ENCODE results near the gene CPED1. TPM values are rescaled to one million over a fixed set of nuclear protein-coding genes. Genes with fewer than 3 reads are reported as not detected.

Gene CPED1
- total RNA-seq, 1 donor from 2014 or later: not detected

DNA sequence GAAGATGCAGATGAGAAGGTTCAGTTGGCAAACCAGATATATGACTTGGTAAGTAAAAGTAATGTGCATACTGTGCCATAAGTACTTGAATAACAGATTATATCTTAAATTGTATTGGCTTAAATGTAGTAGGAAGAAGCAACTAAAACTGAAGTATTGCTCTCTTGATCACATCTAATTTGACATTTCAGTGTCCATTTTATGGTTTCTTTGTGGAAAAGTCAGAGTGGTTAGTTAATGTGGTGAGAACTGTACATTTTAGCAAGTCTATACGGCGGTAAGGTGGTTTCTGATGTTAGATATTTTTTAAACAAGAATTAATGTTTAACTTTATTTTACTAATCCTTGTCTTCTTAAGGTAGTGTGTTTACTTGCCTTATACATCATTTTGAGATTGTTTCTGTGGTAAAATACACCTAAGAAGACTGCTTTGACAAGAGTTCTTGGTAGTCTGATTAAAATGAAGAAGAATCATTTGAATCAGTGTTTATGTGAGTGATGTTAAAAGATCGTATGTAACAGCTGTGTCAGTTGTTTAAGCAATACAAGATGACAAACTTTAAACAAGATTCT is 32.8 kb upstream of the CPED1 start:
- peaks cover 19% of the 10 kb centered on the region for H3K36me3 ChIP-seq
- peaks cover 10% of the 10 kb centered on the region for H4K20me1 ChIP-seq (ENCODE audit: low read depth)
- H3K4me1 Mint-ChIP-seq: peaks cover 10% of the 10 kb centered on the region
- no peak overlapping the region for H3K4me3 ChIP-seq
- H3K4me2 ChIP-seq: no peak overlapping the region
- H3K9me3 Mint-ChIP-seq: no peaks in the 10 kb centered on the region
- DNase-seq (ENCODE audit: low spot score): no peak
- no peak overlapping the region for H3K9ac ChIP-seq
- TF ChIP-seq, protein P1, sequence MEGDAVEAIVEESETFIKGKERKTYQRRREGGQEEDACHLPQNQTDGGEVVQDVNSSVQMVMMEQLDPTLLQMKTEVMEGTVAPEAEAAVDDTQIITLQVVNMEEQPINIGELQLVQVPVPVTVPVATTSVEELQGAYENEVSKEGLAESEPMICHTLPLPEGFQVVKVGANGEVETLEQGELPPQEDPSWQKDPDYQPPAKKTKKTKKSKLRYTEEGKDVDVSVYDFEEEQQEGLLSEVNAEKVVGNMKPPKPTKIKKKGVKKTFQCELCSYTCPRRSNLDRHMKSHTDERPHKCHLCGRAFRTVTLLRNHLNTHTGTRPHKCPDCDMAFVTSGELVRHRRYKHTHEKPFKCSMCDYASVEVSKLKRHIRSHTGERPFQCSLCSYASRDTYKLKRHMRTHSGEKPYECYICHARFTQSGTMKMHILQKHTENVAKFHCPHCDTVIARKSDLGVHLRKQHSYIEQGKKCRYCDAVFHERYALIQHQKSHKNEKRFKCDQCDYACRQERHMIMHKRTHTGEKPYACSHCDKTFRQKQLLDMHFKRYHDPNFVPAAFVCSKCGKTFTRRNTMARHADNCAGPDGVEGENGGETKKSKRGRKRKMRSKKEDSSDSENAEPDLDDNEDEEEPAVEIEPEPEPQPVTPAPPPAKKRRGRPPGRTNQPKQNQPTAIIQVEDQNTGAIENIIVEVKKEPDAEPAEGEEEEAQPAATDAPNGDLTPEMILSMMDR (IDR thresholded peaks at IDR 0.05): no peak
- TF ChIP-seq EZH2phosphoT487 (IDR thresholded peaks at IDR 0.05): no peak
- no peaks in the 10 kb centered on the region for H3K9me3 ChIP-seq (ENCODE audit: low read depth)
- H3F3A ChIP-seq (ENCODE audit: low read depth): no peaks in the 10 kb centered on the region
- no peaks in the 10 kb centered on the region for H3K27me3 ChIP-seq
- no peak overlapping the region for H3K4me3 Mint-ChIP-seq
- H3K79me2 ChIP-seq (ENCODE audit: low read depth): peaks cover 27% of the 10 kb centered on the region
- peaks cover 2% of the 10 kb centered on the region for H3K27me3 Mint-ChIP-seq (ENCODE audit: insufficient read depth, low read depth)
- H3K4me1 ChIP-seq: peaks cover 5% of the 10 kb centered on the region
- no peak overlapping the region for H3K27ac Mint-ChIP-seq
- no peak overlapping the region for H2AFZ ChIP-seq (replicated peaks)
- H3K36me3 Mint-ChIP-seq: peaks cover 21% of the 10 kb centered on the region
- H3K27ac ChIP-seq: no peak overlapping the region

DNA sequence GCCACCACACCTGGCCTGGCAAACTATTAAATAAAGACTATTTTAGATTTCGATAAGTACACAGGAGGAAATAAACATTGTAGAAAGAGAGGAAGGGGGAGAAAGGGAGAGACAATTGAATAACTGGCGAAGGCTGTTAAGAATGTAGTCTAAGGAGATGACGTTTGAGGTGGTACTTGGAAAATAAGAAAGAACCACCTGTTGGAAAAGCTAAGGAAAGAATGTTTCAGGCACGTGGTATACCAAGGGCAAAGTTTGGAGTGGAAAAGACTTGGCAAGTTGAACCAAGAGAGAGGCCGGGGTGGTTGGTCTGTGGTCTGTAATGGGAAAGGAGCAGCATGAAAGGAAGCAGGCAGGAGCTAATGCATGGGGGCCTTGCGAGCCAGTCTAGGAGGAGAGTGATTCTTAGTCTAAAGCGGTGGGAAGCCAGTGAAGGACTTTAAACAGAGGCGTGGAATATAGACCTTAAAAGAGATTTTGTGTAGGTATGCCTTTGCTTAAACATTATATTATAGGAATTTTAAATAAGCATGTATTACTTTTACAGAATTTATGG is 28.5 kb upstream of the CPED1 start:
- no peaks in the 10 kb centered on the region for H3K9me3 Mint-ChIP-seq

GRCh38 chr7:120960714-120961113 is 27.8 kb upstream of the CPED1 start:
- TF ChIP-seq EZH2 (IDR thresholded peaks at IDR 0.05): no peak
- TF ChIP-seq, protein P1 (IDR thresholded peaks at IDR 0.05): no peak
- no peak for TF ChIP-seq EZH2phosphoT487 (IDR thresholded peaks at IDR 0.05)
- no peak overlapping the region for H3K4me3 Mint-ChIP-seq
- H3K27me3 ChIP-seq: no peaks in the 10 kb centered on the region
- peaks cover 16% of the 10 kb centered on the region for H3K36me3 Mint-ChIP-seq
- H3K27ac Mint-ChIP-seq: no peak overlapping the region
- peaks cover 2% of the 10 kb centered on the region for H3K27me3 Mint-ChIP-seq (ENCODE audit: insufficient read depth, low read depth)
- DNase-seq (ENCODE audit: low spot score): no peak
- H4K20me1 ChIP-seq (ENCODE audit: low read depth): no peaks in the 10 kb centered on the region
- no peak overlapping the region for H3K4me2 ChIP-seq
- H3K4me1 Mint-ChIP-seq: no peaks in the 10 kb centered on the region
- no peak overlapping the region for H3K27ac ChIP-seq
- no peaks in the 10 kb centered on the region for H3K9me3 Mint-ChIP-seq
- no peak overlapping the region for H3K9ac ChIP-seq
- H3K79me2 ChIP-seq (ENCODE audit: low read depth): no peaks in the 10 kb centered on the region
- no peaks in the 10 kb centered on the region for H3K4me1 ChIP-seq
- H3K4me3 ChIP-seq: no peak overlapping the region
- H2AFZ ChIP-seq (replicated peaks): no peak overlapping the region
- H3K9me3 ChIP-seq (ENCODE audit: low read depth): no peaks in the 10 kb centered on the region
- no peaks in the 10 kb centered on the region for H3F3A ChIP-seq (ENCODE audit: low read depth)
- H3K36me3 ChIP-seq: peaks cover 6% of the 10 kb centered on the region

More for the DNA sequence above, 28.5 kb upstream of the CPED1 start:
- no peak overlapping the region for H3K4me3 Mint-ChIP-seq
- Histone ChIP-seq H3K27me3 (no peaks in the 10 kb centered on the region), H3K36me3 (peaks cover 10% of the 10 kb centered on the region), H3K4me2 (no peak overlapping the region), H3K4me3 (no peak overlapping the region), H3F3A (ENCODE audit: low read depth) (no peaks in the 10 kb centered on the region), H4K20me1 (ENCODE audit: low read depth) (no peaks in the 10 kb centered on the region), H3K9me3 (ENCODE audit: low read depth) (no peaks in the 10 kb centered on the region), H3K79me2 (ENCODE audit: low read depth) (no peaks in the 10 kb centered on the region), H3K27ac (no peak overlapping the region), H2AFZ (replicated peaks) (no peak overlapping the region), H3K9ac (no peak overlapping the region), H3K4me1 (no peaks in the 10 kb centered on the region)
- peaks cover 19% of the 10 kb centered on the region for H3K36me3 Mint-ChIP-seq
- no peak for TF ChIP-seq EZH2 (IDR thresholded peaks at IDR 0.05)
- TF ChIP-seq, protein P1 (IDR thresholded peaks at IDR 0.05): no peak
- TF ChIP-seq EZH2phosphoT487 (IDR thresholded peaks at IDR 0.05): no peak
- H3K4me1 Mint-ChIP-seq: no peaks in the 10 kb centered on the region
- peaks cover 2% of the 10 kb centered on the region for H3K27me3 Mint-ChIP-seq (ENCODE audit: insufficient read depth, low read depth)
- DNase-seq (ENCODE audit: low spot score): no peak
- peak overlapping the region; percentile 18 for H3K27ac Mint-ChIP-seq
